A673 (cell line): ENCODE results near the gene RNF31.

ENCODE experiments used
- CTCF ChIP-seq: fragments of 300-800, 200-600 bp; sonication (generic); conservative IDR thresholded peaks from 2 replicates; pipeline ENCODE4 v1.5.1; 2017; ENCODE audit warnings: low read depth, mild to moderate bottlenecking, antibody characterized with exemption, low read length, moderate library complexity, mixed read lengths
- EZH2 ChIP-seq: fragments of 200-600 bp; sonication (generic); IDR thresholded peaks from 2 replicates; pipeline ENCODE4 v1.6.1; 2017; ENCODE audit warnings: borderline replicate concordance, low read depth, mild to moderate bottlenecking, mixed read lengths, antibody characterized with exemption, low read length; ENCODE audit not compliant: poor library complexity, severe bottlenecking

- TF ChIP-seq CTCF (no peak), EZH2 (no peak)
Observed at GRCh38 chr14:24182110-24182882, 35.0 kb downstream of the RNF31 start.
